ENCODE results near the gene ABLIM3.

Gene ABLIM3

GRCh38 chr5:149157330-149157729 is 16.0 kb downstream of the ABLIM3 start:
- CTCF ChIA-PET = interaction anchor here (1.6 to 11.1 kb wide), 3 partner anchors 10 to 16 kb away, joined by 4 to 150 read pairs (median 4); partner anchors contain the start of gene ABLIM3
- no peak overlapping the region for H3K4me3 ChIP-seq (ENCODE audit: low read depth, low read length)
- no peak for TF ChIP-seq CTCF (IDR thresholded peaks at IDR 0.05; ENCODE audit: insufficient read depth, low read length, missing control alignments)
- no peak for DNase-seq (ENCODE audit: low read depth, low spot score)
- POLR2A ChIA-PET = no interaction called here

- DNase-seq (ENCODE audit: low read depth, low spot score) = no peak
- TF ChIP-seq CTCF (IDR thresholded peaks at IDR 0.05; ENCODE audit: insufficient read depth, low read length, missing control alignments) = no peak
- ChIA-PET POLR2A (no interaction called here), CTCF (interaction anchor here (1.0 to 11.1 kb wide), 3 partner anchors 15 to 68 kb away, joined by 3 to 150 read pairs (median 5); partner anchors contain the start of gene ABLIM3)
- H3K4me3 ChIP-seq (ENCODE audit: low read depth, low read length) = no peak overlapping the region
These were observed 19.0 kb downstream of the ABLIM3 start for GRCh38 chr5:149160291-149160787.

- ChIA-PET POLR2A (no interaction called here), CTCF (interaction anchor here (1.0 to 11.1 kb wide), 3 partner anchors 14 to 68 kb away, joined by 3 to 150 read pairs (median 5); partner anchors contain the start of gene ABLIM3)
- no peak for DNase-seq (ENCODE audit: low read depth, low spot score)
- TF ChIP-seq CTCF (IDR thresholded peaks at IDR 0.05; ENCODE audit: insufficient read depth, low read length, missing control alignments) = no peak
- no peak overlapping the region for H3K4me3 ChIP-seq (ENCODE audit: low read depth, low read length)
These were observed 19.9 kb downstream of the ABLIM3 start for GRCh38 chr5:149161026-149161687.

- DNase-seq (ENCODE audit: low read depth, low spot score) = no peak
- CTCF ChIA-PET = interaction anchor here (1.4 to 11.1 kb wide), 2 partner anchors 13 to 21 kb away, joined by 5 to 150 read pairs; partner anchors contain the start of gene ABLIM3
- H3K4me3 ChIP-seq (ENCODE audit: low read depth, low read length) = no peak overlapping the region
- POLR2A ChIA-PET = no interaction called here
- no peak for TF ChIP-seq CTCF (IDR thresholded peaks at IDR 0.05; ENCODE audit: insufficient read depth, low read length, missing control alignments)
These were observed 20.6 kb downstream of the ABLIM3 start for GRCh38 chr5:149161850-149162249.

GRCh38 chr5:149162401-149163084 is 21.2 kb downstream of the ABLIM3 start:
- TF ChIP-seq CTCF (IDR thresholded peaks at IDR 0.05; ENCODE audit: insufficient read depth, low read length, missing control alignments) = no peak
- no peak for DNase-seq (ENCODE audit: low read depth, low spot score)
- ChIA-PET POLR2A (no interaction called here), CTCF (interaction anchor here (11.1 kb wide), 1 partner anchor 22 kb away, joined by 150 read pairs; the partner anchor contains the start of gene ABLIM3)
- no peak overlapping the region for H3K4me3 ChIP-seq (ENCODE audit: low read depth, low read length)

GRCh38 chr5:149164731-149165130 is 23.4 kb downstream of the ABLIM3 start:
- CTCF ChIA-PET = interaction anchor here (0.9 to 2.8 kb wide), 2 partner anchors 23 to 48 kb away, joined by 3 to 9 read pairs; partner anchors contain the start of gene ABLIM3
- no peak for TF ChIP-seq CTCF (IDR thresholded peaks at IDR 0.05; ENCODE audit: insufficient read depth, low read length, missing control alignments)
- POLR2A ChIA-PET = no interaction called here
- no peak overlapping the region for H3K4me3 ChIP-seq (ENCODE audit: low read depth, low read length)
- no peak for DNase-seq (ENCODE audit: low read depth, low spot score)

All from AG04449 (cell line).